ENCODE data around the gene JAG2.

The JAG2 gene

GRCh38 chr14:105181549-105182295 is 13.1 kb upstream of the JAG2 start:
- no peak for DNase-seq

- DNase-seq: no peak
Measured at GRCh38 chr14:105180592-105181548, 12.3 kb upstream of the JAG2 start, which contains the start of gene NUDT14. Gene NUDT14, minus strand, starts transcription at chr14:105181312. Its CDS starts 103 bp downstream, at chr14:105181209.

- DNase-seq: no peak
Measured at GRCh38 chr14:105179191-105179590, 10.6 kb upstream of the JAG2 start.

GRCh38 chr14:105178868-105179140 is 10.2 kb upstream of the JAG2 start:
- no peak for DNase-seq

GRCh38 chr14:105178069-105178867 is 9.7 kb upstream of the JAG2 start:
- no peak for DNase-seq

- no peak for DNase-seq
Measured at GRCh38 chr14:105177082-105177481, 8.5 kb upstream of the JAG2 start.

GRCh38 chr14:105176513-105176912 is 7.9 kb upstream of the JAG2 start:
- no peak for DNase-seq

GRCh38 chr14:105173901-105174894 is 5.6 kb upstream of the JAG2 start:
- DNase-seq: no peak

GRCh38 chr14:105173145-105173544 is 4.6 kb upstream of the JAG2 start:
- no peak for DNase-seq

- no peak for DNase-seq
Measured at GRCh38 chr14:105172476-105172875, 3.9 kb upstream of the JAG2 start.

- DNase-seq: no peak
Measured at GRCh38 chr14:105171004-105171673, 2.6 kb upstream of the JAG2 start.

GRCh38 chr14:105169776-105170655 is 1.4 kb upstream of the JAG2 start:
- no peak for DNase-seq

GRCh38 chr14:105168979-105169507 is 467 bp upstream of the JAG2 start:
- no peak for DNase-seq

GRCh38 chr14:105168093-105168420 is 519 bp downstream of the JAG2 start:
- DNase-seq: no peak

- DNase-seq: no peak
Measured at GRCh38 chr14:105167303-105168092, 1.1 kb downstream of the JAG2 start.

GRCh38 chr14:105166571-105167302 is 1.8 kb downstream of the JAG2 start:
- no peak for DNase-seq

- no peak for DNase-seq
Measured at GRCh38 chr14:105165761-105166485, 2.7 kb downstream of the JAG2 start.

GRCh38 chr14:105165134-105165704 is 3.4 kb downstream of the JAG2 start:
- no peak for DNase-seq

All from NCI-H1436 treated with DMSO at 0.1 percent for 48 hours (cell line).